Measurements from ENCODE around the gene SMYD3.

DNA sequence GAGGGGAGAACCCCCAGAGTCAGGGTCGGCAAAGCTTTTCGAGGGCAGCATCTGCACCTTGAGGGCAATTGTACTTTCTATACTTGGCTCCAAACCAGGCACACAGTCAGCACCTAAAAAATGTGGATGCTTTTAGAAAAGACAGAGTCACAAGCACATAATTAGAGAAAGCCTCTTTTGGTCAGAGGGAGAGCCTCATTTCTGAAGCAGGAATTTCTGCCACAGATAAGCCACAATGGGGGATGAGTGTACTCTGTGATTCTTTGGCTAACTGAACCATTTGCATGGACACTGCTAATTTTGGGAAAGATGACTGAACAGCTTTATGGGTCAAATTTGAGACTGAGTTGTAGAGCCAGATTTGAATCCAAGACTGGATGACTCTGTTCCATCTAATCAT, 716.6 kb downstream of the SMYD3 start:
- TF ChIP-seq, protein P1, sequence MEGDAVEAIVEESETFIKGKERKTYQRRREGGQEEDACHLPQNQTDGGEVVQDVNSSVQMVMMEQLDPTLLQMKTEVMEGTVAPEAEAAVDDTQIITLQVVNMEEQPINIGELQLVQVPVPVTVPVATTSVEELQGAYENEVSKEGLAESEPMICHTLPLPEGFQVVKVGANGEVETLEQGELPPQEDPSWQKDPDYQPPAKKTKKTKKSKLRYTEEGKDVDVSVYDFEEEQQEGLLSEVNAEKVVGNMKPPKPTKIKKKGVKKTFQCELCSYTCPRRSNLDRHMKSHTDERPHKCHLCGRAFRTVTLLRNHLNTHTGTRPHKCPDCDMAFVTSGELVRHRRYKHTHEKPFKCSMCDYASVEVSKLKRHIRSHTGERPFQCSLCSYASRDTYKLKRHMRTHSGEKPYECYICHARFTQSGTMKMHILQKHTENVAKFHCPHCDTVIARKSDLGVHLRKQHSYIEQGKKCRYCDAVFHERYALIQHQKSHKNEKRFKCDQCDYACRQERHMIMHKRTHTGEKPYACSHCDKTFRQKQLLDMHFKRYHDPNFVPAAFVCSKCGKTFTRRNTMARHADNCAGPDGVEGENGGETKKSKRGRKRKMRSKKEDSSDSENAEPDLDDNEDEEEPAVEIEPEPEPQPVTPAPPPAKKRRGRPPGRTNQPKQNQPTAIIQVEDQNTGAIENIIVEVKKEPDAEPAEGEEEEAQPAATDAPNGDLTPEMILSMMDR (IDR thresholded peaks at IDR 0.05; ENCODE audit: insufficient read depth, low read length, poor library complexity, severe bottlenecking) = no peak
- TF ChIP-seq EZH2phosphoT487 (conservative IDR thresholded peaks at IDR 0.05; ENCODE audit: low read length) = no peak
